Osteoblast (primary cell): ENCODE measurements around the gene ZNF488. TPM values are rescaled to one million over a fixed set of nuclear protein-coding genes. Genes with fewer than 3 reads are reported as not detected.

Experiments
- DNase-seq: peaks from one replicate; pipeline ENCODE4 v3.0.0; 2011; ENCODE audit warnings: low spot score, mixed read lengths; ENCODE audit not compliant: insufficient read length; ENCODE audit errors: missing footprints
- H2AFZ ChIP-seq: 2 replicates; pipeline ENCODE4 v1.6.0; 2011; ENCODE audit warnings: mild to moderate bottlenecking, low read length
- H3K27ac ChIP-seq: 2 replicates; pipeline ENCODE4 v1.5.1; 2011; ENCODE audit warnings: mild to moderate bottlenecking, low read depth, low read length, moderate library complexity
- H3K27me3 ChIP-seq: 2 replicates; pipeline ENCODE4 v1.6.0; 2012; ENCODE audit warnings: mild to moderate bottlenecking, control low read depth, inconsistent platforms, low read length, moderate library complexity; ENCODE audit not compliant: insufficient read depth
- H3K36me3 ChIP-seq: 2 replicates; pipeline ENCODE4 v1.5.1; 2011; ENCODE audit warnings: mild to moderate bottlenecking, low read length, control low read depth, moderate library complexity; ENCODE audit not compliant: insufficient read depth
- H3K4me1 ChIP-seq: 2 replicates; pipeline ENCODE4 v1.5.1; 2011; ENCODE audit warnings: mild to moderate bottlenecking, low read length, control low read depth, moderate library complexity; ENCODE audit not compliant: insufficient read depth
- H3K4me2 ChIP-seq: 2 replicates; pipeline ENCODE4 v1.6.0; 2011; ENCODE audit warnings: mild to moderate bottlenecking, low read length; ENCODE audit not compliant: insufficient read depth
- H3K4me3 ChIP-seq: fragments of 200-600 bp; sonication (generic); 3 replicates; pipeline ENCODE4 v1.5.1; 2012; ENCODE audit warnings: mild to moderate bottlenecking, low read length, inconsistent platforms; ENCODE audit not compliant: insufficient read depth
- H3K79me2 ChIP-seq: 2 replicates; pipeline ENCODE4 v1.6.0; 2012; ENCODE audit warnings: mild to moderate bottlenecking, low read length, control low read depth, inconsistent platforms; ENCODE audit not compliant: insufficient read depth
- H3K9me3 ChIP-seq: 2 replicates; pipeline ENCODE4 v1.5.1; 2011; ENCODE audit warnings: low read depth, low read length, control low read depth
- H4K20me1 ChIP-seq: 2 replicates; pipeline ENCODE4 v1.6.0; 2012; ENCODE audit warnings: mild to moderate bottlenecking, low read length, control low read depth; ENCODE audit not compliant: insufficient read depth
- total RNA-seq: library from RNA; depleted of rRNA; stranded (reverse); fragments of >200 nt; gene quantifications from 2 replicates; pipeline ENCODE4 v1.2.3, GENCODE V29; 2012
- TF ChIP-seq, protein P1 (sequence below): IDR thresholded peaks from 2 replicates; pipeline ENCODE4 v1.5.1; 2011; ENCODE audit warnings: mild to moderate bottlenecking, low read depth, low read length, moderate library complexity; ENCODE audit errors: extremely low read depth

ZNF488 gene
- total RNA-seq, 1 donor, result under 0.01 TPM

GRCh38 chr10:47357131-47357582 is 26.9 kb downstream of the ZNF488 start:
- TF ChIP-seq, protein P1, sequence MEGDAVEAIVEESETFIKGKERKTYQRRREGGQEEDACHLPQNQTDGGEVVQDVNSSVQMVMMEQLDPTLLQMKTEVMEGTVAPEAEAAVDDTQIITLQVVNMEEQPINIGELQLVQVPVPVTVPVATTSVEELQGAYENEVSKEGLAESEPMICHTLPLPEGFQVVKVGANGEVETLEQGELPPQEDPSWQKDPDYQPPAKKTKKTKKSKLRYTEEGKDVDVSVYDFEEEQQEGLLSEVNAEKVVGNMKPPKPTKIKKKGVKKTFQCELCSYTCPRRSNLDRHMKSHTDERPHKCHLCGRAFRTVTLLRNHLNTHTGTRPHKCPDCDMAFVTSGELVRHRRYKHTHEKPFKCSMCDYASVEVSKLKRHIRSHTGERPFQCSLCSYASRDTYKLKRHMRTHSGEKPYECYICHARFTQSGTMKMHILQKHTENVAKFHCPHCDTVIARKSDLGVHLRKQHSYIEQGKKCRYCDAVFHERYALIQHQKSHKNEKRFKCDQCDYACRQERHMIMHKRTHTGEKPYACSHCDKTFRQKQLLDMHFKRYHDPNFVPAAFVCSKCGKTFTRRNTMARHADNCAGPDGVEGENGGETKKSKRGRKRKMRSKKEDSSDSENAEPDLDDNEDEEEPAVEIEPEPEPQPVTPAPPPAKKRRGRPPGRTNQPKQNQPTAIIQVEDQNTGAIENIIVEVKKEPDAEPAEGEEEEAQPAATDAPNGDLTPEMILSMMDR, result no peak
- Histone ChIP-seq H3K4me2 (no peak overlapping the region), H3K9me3 (no peaks in the 10 kb centered on the region), H3K27me3 (peaks cover 2% of the 10 kb centered on the region), H3K4me1 (no peaks in the 10 kb centered on the region), H3K36me3 (no peaks in the 10 kb centered on the region), H3K4me3 (no peak overlapping the region), H3K79me2 (no peaks in the 10 kb centered on the region), H3K27ac (no peak overlapping the region), H2AFZ (no peak overlapping the region), H4K20me1 (no peaks in the 10 kb centered on the region)
- DNase-seq, result peak; percentile 80

- H2AFZ ChIP-seq, result no peak overlapping the region
- H3K79me2 ChIP-seq, result no peaks in the 10 kb centered on the region
- TF ChIP-seq, protein P1, result no peak
- H3K4me2 ChIP-seq, result no peak overlapping the region
- peak; percentile 74 for DNase-seq
- no peaks in the 10 kb centered on the region for H3K36me3 ChIP-seq
- H3K4me3 ChIP-seq, result no peak overlapping the region
- H4K20me1 ChIP-seq, result no peaks in the 10 kb centered on the region
- no peaks in the 10 kb centered on the region for H3K9me3 ChIP-seq
- H3K4me1 ChIP-seq, result no peaks in the 10 kb centered on the region
- H3K27ac ChIP-seq, result no peak overlapping the region
- peaks cover 2% of the 10 kb centered on the region for H3K27me3 ChIP-seq
Observed at GRCh38 chr10:47356708-47357107, 27.4 kb downstream of the ZNF488 start.

DNA sequence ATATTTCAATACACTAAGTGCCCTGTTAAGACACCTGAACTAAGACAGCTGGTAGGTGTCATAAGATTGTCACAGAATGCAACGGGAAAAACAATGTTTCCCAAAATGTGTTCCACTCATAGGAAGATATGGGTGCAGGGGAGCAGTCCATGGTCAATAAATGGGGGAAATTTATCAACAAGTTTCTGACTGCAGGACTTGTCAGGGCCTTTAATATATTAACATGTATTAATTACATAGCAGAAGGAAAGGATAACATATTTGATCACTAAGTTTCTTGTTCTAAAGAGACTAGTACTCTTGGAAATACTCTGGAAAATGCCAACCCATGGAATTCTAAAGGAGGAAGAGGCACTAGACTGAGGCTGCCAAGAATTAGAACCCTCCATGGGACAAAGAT is 29.2 kb downstream of the ZNF488 start:
- no peaks in the 10 kb centered on the region for H4K20me1 ChIP-seq
- H3K36me3 ChIP-seq, result no peaks in the 10 kb centered on the region
- H3K79me2 ChIP-seq, result no peaks in the 10 kb centered on the region
- H3K4me1 ChIP-seq, result no peaks in the 10 kb centered on the region
- TF ChIP-seq, protein P1, result no peak
- H2AFZ ChIP-seq, result no peak overlapping the region
- H3K27ac ChIP-seq, result no peak overlapping the region
- H3K4me3 ChIP-seq, result no peak overlapping the region
- no peaks in the 10 kb centered on the region for H3K9me3 ChIP-seq
- peaks cover 2% of the 10 kb centered on the region for H3K27me3 ChIP-seq
- peak; percentile 51 for DNase-seq
- H3K4me2 ChIP-seq, result no peak overlapping the region

DNA sequence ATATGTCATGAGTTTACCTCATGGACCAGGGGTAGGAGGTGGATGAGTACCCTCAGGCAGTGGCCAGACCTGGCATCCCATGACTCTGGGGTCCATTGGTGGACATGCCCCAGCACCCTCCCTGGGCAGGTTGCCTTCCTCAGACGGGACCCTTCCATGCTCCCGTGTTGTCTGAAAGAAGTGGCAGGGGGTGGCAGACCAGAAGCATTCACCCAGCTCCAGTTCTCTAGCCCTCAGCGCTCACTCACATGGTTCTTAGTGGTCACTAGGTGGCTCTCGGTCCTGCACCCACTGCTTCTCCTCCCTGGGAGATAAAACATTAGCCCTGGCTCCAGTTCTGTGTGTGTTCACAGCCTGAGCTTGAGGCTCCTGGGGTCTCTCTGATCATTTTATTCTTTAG is 29.9 kb downstream of the ZNF488 start:
- Histone ChIP-seq H3K36me3 (no peaks in the 10 kb centered on the region), H3K4me3 (no peak overlapping the region), H3K4me1 (no peaks in the 10 kb centered on the region), H3K4me2 (no peak overlapping the region), H3K79me2 (no peaks in the 10 kb centered on the region), H3K27me3 (peaks cover 2% of the 10 kb centered on the region), H4K20me1 (no peaks in the 10 kb centered on the region), H2AFZ (no peak overlapping the region), H3K27ac (no peak overlapping the region), H3K9me3 (no peaks in the 10 kb centered on the region)
- DNase-seq, result peak; percentile 85
- TF ChIP-seq, protein P1, result peak; percentile 40
